HG03108 (cell line): ENCODE data around the gene DHRS1.
A peak's percentile ranks its signal among the peaks of the same experiment; 100 is the strongest.

ENCODE experiments used
- ATAC-seq: cut with Tn5 transposase; IDR thresholded peaks from one replicate; pipeline ENCODE4 v1.9.1; 2021; ENCODE audit warnings: moderate library complexity; ENCODE audit not compliant: unreplicated experiment

Gene DHRS1

DNA sequence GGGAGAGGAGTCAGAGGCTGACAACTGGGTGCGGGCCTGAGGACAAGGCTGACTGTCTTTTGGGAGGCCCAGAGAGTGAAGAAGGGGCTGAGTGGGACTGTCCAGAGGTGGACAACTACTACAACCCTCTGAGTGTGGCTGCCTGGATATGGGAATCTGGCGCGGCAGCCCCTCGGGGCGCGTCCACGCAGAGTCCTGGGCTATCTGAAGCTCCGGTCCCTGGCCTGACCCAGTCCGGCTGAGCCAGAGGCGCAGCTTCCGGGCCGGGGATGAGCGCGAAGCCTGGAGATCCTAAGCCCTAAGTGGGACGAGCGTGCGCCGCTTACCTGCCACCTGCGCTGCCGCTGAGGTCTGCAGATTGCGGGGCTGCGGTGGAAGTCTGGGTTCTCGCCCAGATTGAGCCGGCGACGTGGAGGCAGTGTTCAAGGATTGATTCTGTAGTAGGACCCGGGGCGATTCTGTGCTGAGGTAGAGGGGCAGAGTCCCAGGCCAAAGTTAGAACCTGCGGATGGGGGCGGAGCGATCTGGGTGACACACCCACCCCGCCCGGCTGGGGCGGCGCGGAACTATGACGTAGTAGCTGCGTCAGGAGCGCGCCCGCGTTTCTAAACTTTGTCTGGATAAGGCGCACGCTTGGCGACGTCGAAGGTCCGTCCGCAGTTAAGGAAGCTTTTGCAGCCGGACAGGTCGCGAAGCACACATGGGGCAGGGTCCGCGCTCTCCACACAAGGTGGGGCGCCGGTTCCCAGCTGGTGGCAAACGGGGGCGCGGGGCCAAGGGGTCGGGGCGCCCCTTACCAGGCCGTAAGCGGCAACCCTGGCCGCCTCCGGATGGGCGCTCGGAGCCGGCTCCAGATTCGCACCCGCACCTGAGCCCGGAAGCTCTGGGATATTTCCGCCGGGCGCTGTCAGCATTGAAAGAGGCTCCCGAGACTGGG lies at the start of gene DHRS1, which contains the start of gene NOP9:
Gene DHRS1, minus strand, starts transcription at position 526 of the 937 bp plus-strand sequence. CDS start 674 bp downstream, outside the sequence.
Gene NOP9, plus strand, starts transcription at position 596 of the 937 bp plus-strand sequence. Its CDS starts 105 bp downstream, at position 701.
- peak; percentile 57 for ATAC-seq

DNA sequence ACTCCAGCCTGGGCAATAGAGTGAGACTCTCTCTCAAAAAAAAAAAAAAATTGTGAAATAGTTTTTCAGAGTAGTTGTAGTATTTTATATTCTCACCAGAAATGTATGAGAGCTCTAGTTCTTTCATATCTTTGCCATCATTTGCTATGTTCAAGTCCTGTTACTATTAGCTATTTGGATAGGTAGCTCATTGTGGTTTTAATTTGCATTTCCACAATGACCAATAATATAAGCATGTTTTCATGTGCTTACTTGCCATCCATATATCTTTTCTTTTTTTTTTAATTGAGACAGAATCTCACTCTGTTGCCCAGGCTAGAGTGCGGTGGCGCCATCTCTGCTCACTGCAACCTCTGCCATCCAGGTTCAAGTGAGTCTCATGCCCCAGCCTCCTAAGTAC lies 48.6 kb upstream of the DHRS1 start:
- no peak for ATAC-seq

GRCh38 chr14:24347134-24347533 lies 47.6 kb upstream of the DHRS1 start:
- ATAC-seq: no peak

- no peak for ATAC-seq
These were observed 44.4 kb upstream of the DHRS1 start for GRCh38 chr14:24343795-24344660.

DNA sequence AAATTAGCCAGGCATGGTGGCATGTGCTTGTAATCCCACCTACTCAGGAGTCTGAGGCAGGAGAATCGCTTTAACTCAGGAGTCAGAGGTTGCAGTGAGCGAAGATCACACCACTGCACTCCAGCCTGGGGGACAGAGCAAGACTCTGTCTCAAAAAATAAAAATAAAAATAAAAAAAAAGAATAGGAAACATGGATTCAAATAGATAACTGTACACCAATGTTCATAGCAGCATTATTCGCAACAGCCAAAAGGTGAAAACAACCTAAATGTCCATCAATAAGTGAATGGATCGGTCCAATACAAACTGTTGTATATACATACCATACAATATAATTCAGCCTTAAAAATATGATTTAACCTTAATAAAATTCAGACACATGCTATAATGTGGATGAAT lies 43.3 kb upstream of the DHRS1 start:
- no peak for ATAC-seq

DNA sequence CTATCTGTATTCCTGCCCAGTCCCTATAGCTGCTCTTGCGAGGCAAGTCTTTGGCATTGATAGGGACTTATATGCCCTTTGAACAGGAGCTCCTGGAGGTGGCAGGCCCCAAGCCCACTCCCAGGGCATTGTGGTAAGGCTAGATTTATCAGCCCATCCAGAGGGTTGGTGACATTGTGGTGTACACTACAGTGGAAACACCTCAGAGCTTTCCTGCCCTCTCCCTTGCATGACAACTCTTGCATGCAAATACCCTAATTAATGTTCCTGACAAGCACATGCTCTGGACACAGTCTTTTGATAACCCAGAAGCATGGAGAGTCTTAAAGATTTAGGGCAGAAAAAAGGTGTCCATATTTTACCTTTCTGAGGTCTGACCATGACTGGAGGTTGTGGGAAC lies 41.0 kb upstream of the DHRS1 start:
- ATAC-seq: no peak

GRCh38 chr14:24339284-24340151 lies 39.9 kb upstream of the DHRS1 start, which contains the start of gene RIPK3:
TSS of gene RIPK3 (minus strand) at chr14:24339991. CDS start at chr14:24339826, 165 bp downstream.
- ATAC-seq: peak; percentile 85

DNA sequence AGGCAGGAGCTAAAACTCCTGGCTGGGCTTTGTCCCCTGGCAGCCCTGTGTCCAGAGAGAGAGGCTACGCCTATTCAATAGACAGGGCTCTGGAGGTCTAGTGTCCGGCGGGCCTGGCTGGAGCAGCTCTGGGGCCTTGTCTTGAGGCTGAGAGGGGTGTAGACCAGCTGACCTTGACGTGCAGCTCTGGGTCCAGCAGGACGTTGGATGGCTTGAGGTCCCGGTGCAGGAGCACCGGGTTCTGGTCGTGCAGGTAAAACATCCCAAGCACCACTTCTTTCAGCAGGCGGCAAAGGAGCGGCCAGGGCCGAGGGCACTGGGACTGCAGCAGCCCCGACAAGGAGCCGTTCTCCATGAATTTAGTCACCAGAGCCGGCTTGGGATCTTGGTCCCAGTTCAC lies 39.3 kb upstream of the DHRS1 start:
- no peak for ATAC-seq

DNA sequence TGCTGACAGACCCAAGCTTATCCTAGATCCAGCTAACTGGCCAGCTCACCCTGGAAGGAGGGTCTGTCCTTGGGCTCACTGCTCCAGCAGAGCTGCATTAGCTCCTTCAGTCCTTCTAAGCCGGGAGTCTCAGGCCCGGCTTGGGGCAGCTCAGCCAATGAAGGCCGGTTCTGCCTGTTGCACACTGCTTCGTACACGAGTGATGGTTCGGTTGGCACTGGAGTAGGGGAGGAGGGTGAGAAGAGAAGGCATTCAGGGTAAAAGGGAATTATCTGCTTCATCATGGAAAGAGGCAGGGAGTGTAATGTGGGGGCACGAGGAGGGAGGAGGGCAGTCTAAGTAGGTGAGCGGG lies 38.2 kb upstream of the DHRS1 start:
- ATAC-seq: no peak

GRCh38 chr14:24337144-24337823 lies 37.7 kb upstream of the DHRS1 start:
- ATAC-seq: no peak

DNA sequence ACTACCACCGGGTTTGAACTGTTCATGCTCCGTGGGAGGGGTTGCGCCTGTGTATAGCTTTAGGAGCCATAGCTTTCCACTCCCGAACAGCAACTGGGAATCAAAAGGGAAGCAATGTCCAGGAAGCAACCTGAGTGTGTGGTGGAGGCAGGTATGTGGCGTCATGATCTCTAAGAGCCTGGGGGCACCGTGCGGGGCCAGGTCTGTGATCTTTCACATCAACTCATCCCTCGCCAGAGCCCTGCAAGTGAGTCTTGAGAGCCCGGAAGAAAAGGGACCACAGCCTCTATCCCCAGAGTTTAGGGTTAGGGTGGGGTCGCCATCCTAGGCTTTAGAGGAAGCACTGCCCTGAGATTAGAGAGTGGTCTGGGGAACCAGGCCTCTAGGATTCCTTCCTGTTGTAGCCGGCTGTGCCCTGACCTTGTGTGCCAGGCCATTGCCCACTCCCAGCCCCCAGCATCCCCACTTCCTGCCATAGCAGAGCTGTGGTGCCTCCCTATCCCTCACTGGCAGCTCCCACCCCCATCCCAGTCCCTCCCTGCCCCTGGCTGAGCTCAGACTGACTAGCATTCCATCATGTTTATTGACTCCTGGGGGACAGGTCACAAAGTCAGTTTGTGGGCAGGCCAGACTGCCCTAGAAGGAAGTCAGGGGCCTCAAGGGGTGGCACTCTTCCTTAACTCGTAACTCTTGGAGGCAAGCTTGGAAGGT lies 36.0 kb upstream of the DHRS1 start:
- no peak for ATAC-seq

GRCh38 chr14:24334431-24335291 lies 35.1 kb upstream of the DHRS1 start, which contains the start of gene ADCY4:
TSS of gene ADCY4 (minus strand) at chr14:24335071. CDS start at chr14:24334652, 419 bp downstream.
- no peak for ATAC-seq

DNA sequence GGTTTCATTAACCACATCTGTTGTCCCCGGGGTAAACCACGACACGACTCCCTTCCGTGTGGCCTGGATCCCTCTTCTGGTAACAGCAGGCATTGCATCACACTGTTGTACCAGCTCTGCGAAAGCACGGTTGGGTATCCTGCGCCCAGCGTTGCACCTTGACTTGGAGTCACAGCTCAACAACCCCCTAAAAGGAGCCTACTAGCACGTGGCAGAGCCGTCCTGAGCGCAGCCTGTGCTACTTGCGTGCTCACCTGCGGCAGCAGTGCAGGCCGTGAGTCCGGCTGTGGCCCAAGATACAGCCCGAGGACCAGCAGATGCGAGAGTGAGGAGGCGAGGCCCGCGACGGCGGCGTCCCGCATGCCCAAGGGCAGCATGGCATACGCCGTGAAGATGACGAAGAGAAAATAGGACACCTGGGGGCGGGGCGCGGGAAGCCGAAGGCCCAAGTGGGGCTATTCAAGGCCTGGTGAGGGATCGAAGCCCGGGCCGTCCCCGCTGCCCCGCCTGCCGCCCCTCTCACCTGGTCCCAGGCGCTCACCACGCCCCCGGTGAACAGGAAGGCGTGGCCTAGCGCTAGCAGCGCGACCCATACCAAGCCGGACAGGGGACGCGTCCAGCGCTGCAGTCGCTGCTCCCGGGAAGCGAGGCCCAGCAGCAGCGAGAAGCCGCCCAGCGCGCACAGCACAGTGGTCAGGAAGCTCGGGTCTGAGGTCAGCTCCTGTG lies 32.9 kb upstream of the DHRS1 start:
- ATAC-seq: peak; percentile 64

DNA sequence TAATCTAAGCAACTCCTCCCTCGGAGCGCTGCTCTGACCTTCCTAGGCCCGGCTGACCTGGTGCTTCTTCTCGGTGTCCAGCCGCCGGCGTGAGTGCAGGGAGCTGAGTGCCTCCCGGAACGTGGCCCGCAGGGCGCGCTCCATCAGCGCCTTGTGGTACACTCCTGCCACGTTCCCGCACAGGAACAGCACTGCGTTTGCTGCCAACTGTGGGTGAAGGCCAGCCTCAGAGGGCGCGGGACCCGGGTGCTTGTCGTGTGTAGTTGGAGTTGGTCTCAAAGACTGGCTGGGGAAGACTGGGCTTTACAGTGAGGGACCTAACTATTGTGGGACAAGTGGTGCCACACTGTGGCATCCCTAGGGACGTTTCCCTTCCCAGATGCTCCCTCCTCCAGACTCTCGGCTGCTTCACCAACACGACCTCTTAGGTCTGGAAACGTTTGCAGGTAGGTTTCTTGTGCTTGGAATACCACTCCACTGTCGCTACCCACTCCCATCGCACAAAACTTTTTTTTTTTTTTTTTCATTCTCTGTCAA lies 32.2 kb upstream of the DHRS1 start:
- ATAC-seq: no peak

DNA sequence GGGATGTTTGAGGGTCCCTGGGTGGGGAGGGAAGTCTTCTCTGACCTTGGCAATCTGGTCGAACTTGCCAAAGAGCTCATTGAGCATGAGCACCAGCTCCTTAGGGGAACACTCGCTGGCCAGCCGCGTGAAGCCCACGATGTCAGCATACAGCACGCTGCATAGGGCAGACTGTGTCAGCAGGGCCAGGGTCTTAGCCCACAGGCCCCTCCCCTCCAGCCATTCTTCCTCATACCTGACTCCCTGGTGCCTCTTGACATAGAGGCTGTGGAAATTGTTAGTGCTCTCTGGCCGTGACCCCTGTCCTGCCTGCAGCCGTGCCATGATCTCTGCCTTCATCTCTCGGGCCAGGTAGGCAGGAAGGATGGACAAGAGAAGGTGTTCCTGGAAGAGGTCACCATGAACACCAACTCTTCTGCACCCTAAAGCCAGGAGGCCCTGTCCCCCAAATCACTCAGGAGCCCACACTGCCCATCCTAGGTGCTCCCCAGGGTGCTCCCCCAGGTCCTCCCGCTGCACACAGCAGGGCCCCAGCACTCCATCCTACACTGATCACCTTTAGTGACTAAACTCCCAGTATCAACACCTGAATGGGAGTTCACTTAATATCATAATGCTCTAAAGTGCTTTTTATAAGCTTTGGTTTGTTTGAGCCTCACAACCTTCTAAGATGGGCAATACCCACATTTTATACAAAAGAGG lies 31.5 kb upstream of the DHRS1 start:
- no peak for ATAC-seq

GRCh38 chr14:24329736-24330135 lies 30.2 kb upstream of the DHRS1 start:
- no peak for ATAC-seq
